Measurements from ENCODE around the gene MAZ. TPM values are rescaled to one million over a fixed set of nuclear protein-coding genes. Genes with fewer than 3 reads are reported as not detected.

The MAZ gene
- total RNA-seq: 10 to 100 TPM; 45.6 to 71.1 (median 62.7) TPM

GRCh38 chr16:29806099-29806579 lies at the start of gene MAZ:
Gene MAZ, plus strand, starts transcription at chr16:29806529. Its CDS starts 173 bp downstream, at chr16:29806702.
- TF ChIP-seq CTCF (IDR thresholded peaks at IDR 0.05; ENCODE audit: low read depth): no peak

- TF ChIP-seq CTCF (IDR thresholded peaks at IDR 0.05; ENCODE audit: low read depth): no peak
Observed at GRCh38 chr16:29756654-29757053, 49.7 kb upstream of the MAZ start.

GRCh38 chr16:29757950-29758466 lies 48.3 kb upstream of the MAZ start:
- no peak for TF ChIP-seq CTCF (IDR thresholded peaks at IDR 0.05; ENCODE audit: low read depth)

- no peak for TF ChIP-seq CTCF (IDR thresholded peaks at IDR 0.05; ENCODE audit: low read depth)
Observed at GRCh38 chr16:29760567-29761279, 45.6 kb upstream of the MAZ start.

- no peak for TF ChIP-seq CTCF (IDR thresholded peaks at IDR 0.05; ENCODE audit: low read depth)
Observed at GRCh38 chr16:29761882-29762281, 44.4 kb upstream of the MAZ start.

- TF ChIP-seq CTCF (IDR thresholded peaks at IDR 0.05; ENCODE audit: low read depth): no peak
Observed at GRCh38 chr16:29763326-29763725, 43.0 kb upstream of the MAZ start.

GRCh38 chr16:29765167-29766032 lies 40.9 kb upstream of the MAZ start:
- TF ChIP-seq CTCF (IDR thresholded peaks at IDR 0.05; ENCODE audit: low read depth): no peak

Measured in subcutaneous adipose tissue (tissue), 4 donors.